ENCODE data around the gene AXIN2.
A peak's percentile ranks its signal among the peaks of the same experiment; 100 is the strongest.
"Not testable (repeated sequence)": the region's sequence is repeated elsewhere in the genome, so short reads cannot be mapped to it uniquely, and the experiment has no call there.

AXIN2 gene

GRCh38 chr17:65518256-65518655 lies 43.2 kb downstream of the AXIN2 start:
- WGBS, 2 experiments: 98% methylated on average over 2 of the region's 2 CpGs

GRCh38 chr17:65515959-65516948 lies 45.2 kb downstream of the AXIN2 start:
- H3K27me3 ChIP-seq (ENCODE audit: control insufficient read depth, insufficient read depth, low read length, poor library complexity, severe bottlenecking): no peaks in the 10 kb centered on the region
- H3K9me3 ChIP-seq (ENCODE audit: control insufficient read depth, low read length): no peaks in the 10 kb centered on the region
- peak overlapping the region; percentile 70 for H3K27ac ChIP-seq (ENCODE audit: insufficient read depth, low read depth, low read length, poor library complexity, severe bottlenecking)
- 28 to 30% methylated on average over 17 of the region's 17 CpGs for WGBS, 2 experiments
- H3K36me3 ChIP-seq (ENCODE audit: control insufficient read depth, insufficient read depth, low read length): no peaks in the 10 kb centered on the region
- H3K4me3 ChIP-seq (ENCODE audit: insufficient read depth, low read depth, low read length): no peak overlapping the region
- peaks cover 18% of the 10 kb centered on the region for H3K4me1 ChIP-seq (ENCODE audit: control insufficient read depth, insufficient read depth, low read length)

More at GRCh38 chr17:65518256-65518655, 43.2 kb downstream of the AXIN2 start:
- H3K36me3 ChIP-seq (ENCODE audit: control insufficient read depth, insufficient read depth, low read length): no peaks in the 10 kb centered on the region
- no peaks in the 10 kb centered on the region for H3K27me3 ChIP-seq (ENCODE audit: control insufficient read depth, insufficient read depth, low read length, poor library complexity, severe bottlenecking)
- peaks cover 25% of the 10 kb centered on the region for H3K4me1 ChIP-seq (ENCODE audit: control insufficient read depth, insufficient read depth, low read length)
- H3K27ac ChIP-seq (ENCODE audit: insufficient read depth, low read depth, low read length, poor library complexity, severe bottlenecking): no peak overlapping the region
- no peaks in the 10 kb centered on the region for H3K9me3 ChIP-seq (ENCODE audit: control insufficient read depth, low read length)
- H3K4me3 ChIP-seq (ENCODE audit: insufficient read depth, low read depth, low read length): no peak overlapping the region

- WGBS, 2 experiments: 64 to 67% methylated on average over 5 to 6 of the region's 6 CpGs
- no peak overlapping the region for H3K4me3 ChIP-seq (ENCODE audit: insufficient read depth, low read depth, low read length)
- no peaks in the 10 kb centered on the region for H3K27me3 ChIP-seq (ENCODE audit: control insufficient read depth, insufficient read depth, low read length, poor library complexity, severe bottlenecking)
- peaks cover 18% of the 10 kb centered on the region for H3K4me1 ChIP-seq (ENCODE audit: control insufficient read depth, insufficient read depth, low read length)
- H3K36me3 ChIP-seq (ENCODE audit: control insufficient read depth, insufficient read depth, low read length): no peaks in the 10 kb centered on the region
- H3K9me3 ChIP-seq (ENCODE audit: control insufficient read depth, low read length): no peaks in the 10 kb centered on the region
- H3K27ac ChIP-seq (ENCODE audit: insufficient read depth, low read depth, low read length, poor library complexity, severe bottlenecking): peak overlapping the region; percentile 70
Observed at GRCh38 chr17:65515512-65515911, 45.9 kb downstream of the AXIN2 start.

- H3K4me1 ChIP-seq (ENCODE audit: control insufficient read depth, insufficient read depth, low read length): peaks cover 18% of the 10 kb centered on the region
- H3K9me3 ChIP-seq (ENCODE audit: control insufficient read depth, low read length): no peaks in the 10 kb centered on the region
- WGBS, 2 experiments: 93 to 94% methylated on average over 5 of the region's 5 CpGs
- H3K4me3 ChIP-seq (ENCODE audit: insufficient read depth, low read depth, low read length): no peak overlapping the region
- H3K27ac ChIP-seq (ENCODE audit: insufficient read depth, low read depth, low read length, poor library complexity, severe bottlenecking): no peak overlapping the region
- H3K27me3 ChIP-seq (ENCODE audit: control insufficient read depth, insufficient read depth, low read length, poor library complexity, severe bottlenecking): no peaks in the 10 kb centered on the region
- no peaks in the 10 kb centered on the region for H3K36me3 ChIP-seq (ENCODE audit: control insufficient read depth, insufficient read depth, low read length)
Observed at GRCh38 chr17:65514541-65514940, 46.9 kb downstream of the AXIN2 start.

GRCh38 chr17:65514082-65514481 lies 47.4 kb downstream of the AXIN2 start:
- Histone ChIP-seq H3K4me3 (ENCODE audit: insufficient read depth, low read depth, low read length) (no peak overlapping the region), H3K27ac (ENCODE audit: insufficient read depth, low read depth, low read length, poor library complexity, severe bottlenecking) (no peak overlapping the region), H3K9me3 (ENCODE audit: control insufficient read depth, low read length) (no peaks in the 10 kb centered on the region), H3K4me1 (ENCODE audit: control insufficient read depth, insufficient read depth, low read length) (peaks cover 18% of the 10 kb centered on the region), H3K27me3 (ENCODE audit: control insufficient read depth, insufficient read depth, low read length, poor library complexity, severe bottlenecking) (no peaks in the 10 kb centered on the region), H3K36me3 (ENCODE audit: control insufficient read depth, insufficient read depth, low read length) (no peaks in the 10 kb centered on the region)
- 92 to 95% methylated on average over 8 of the region's 8 CpGs for WGBS, 2 experiments

GRCh38 chr17:65511316-65511715 lies 50.1 kb downstream of the AXIN2 start:
- Histone ChIP-seq H3K36me3 (ENCODE audit: control insufficient read depth, insufficient read depth, low read length) (no peaks in the 10 kb centered on the region), H3K4me3 (ENCODE audit: insufficient read depth, low read depth, low read length) (no peak overlapping the region), H3K9me3 (ENCODE audit: control insufficient read depth, low read length) (no peaks in the 10 kb centered on the region), H3K27me3 (ENCODE audit: control insufficient read depth, insufficient read depth, low read length, poor library complexity, severe bottlenecking) (no peaks in the 10 kb centered on the region), H3K27ac (ENCODE audit: insufficient read depth, low read depth, low read length, poor library complexity, severe bottlenecking) (no peak overlapping the region), H3K4me1 (ENCODE audit: control insufficient read depth, insufficient read depth, low read length) (peaks cover 12% of the 10 kb centered on the region)
- WGBS, 2 experiments: 86 to 95% methylated on average over 3 of the region's 3 CpGs

GRCh38 chr17:65509032-65509431 lies 52.4 kb downstream of the AXIN2 start:
- Histone ChIP-seq H3K36me3 (ENCODE audit: control insufficient read depth, insufficient read depth, low read length) (no peaks in the 10 kb centered on the region), H3K4me3 (ENCODE audit: insufficient read depth, low read depth, low read length) (no peak overlapping the region), H3K9me3 (ENCODE audit: control insufficient read depth, low read length) (no peaks in the 10 kb centered on the region), H3K27me3 (ENCODE audit: control insufficient read depth, insufficient read depth, low read length, poor library complexity, severe bottlenecking) (no peaks in the 10 kb centered on the region), H3K27ac (ENCODE audit: insufficient read depth, low read depth, low read length, poor library complexity, severe bottlenecking) (no peak overlapping the region), H3K4me1 (ENCODE audit: control insufficient read depth, insufficient read depth, low read length) (peaks cover 2% of the 10 kb centered on the region)
- 68 to 72% methylated on average over 2 of the region's 2 CpGs for WGBS, 2 experiments

GRCh38 chr17:65504673-65505072 lies 56.8 kb downstream of the AXIN2 start:
- H3K36me3 ChIP-seq (ENCODE audit: control insufficient read depth, insufficient read depth, low read length); H3K9me3 ChIP-seq (ENCODE audit: control insufficient read depth, low read length); H3K4me1 ChIP-seq (ENCODE audit: control insufficient read depth, insufficient read depth, low read length); H3K4me3 ChIP-seq (ENCODE audit: insufficient read depth, low read depth, low read length); H3K27ac ChIP-seq (ENCODE audit: insufficient read depth, low read depth, low read length, poor library complexity, severe bottlenecking); H3K27me3 ChIP-seq (ENCODE audit: control insufficient read depth, insufficient read depth, low read length, poor library complexity, severe bottlenecking): not testable (repeated sequence)
- WGBS, 2 experiments: 82 to 83% methylated on average over 6 of the region's 6 CpGs

- 80 to 82% methylated on average over 9 of the region's 9 CpGs for whole genome bisulfite sequencing, 2 experiments
- H3K27ac ChIP-seq (ENCODE audit: insufficient read depth, low read depth, low read length, poor library complexity, severe bottlenecking): no peak overlapping the region
Observed at GRCh38 chr17:65504141-65504540, 57.3 kb downstream of the AXIN2 start.

GRCh38 chr17:65503557-65503956 lies 57.9 kb downstream of the AXIN2 start:
- 90 to 93% methylated on average over 9 of the region's 9 CpGs for WGBS, 2 experiments
- H3K4me3 ChIP-seq (ENCODE audit: insufficient read depth, low read depth, low read length): no peak overlapping the region

More at GRCh38 chr17:65504141-65504540, 57.3 kb downstream of the AXIN2 start:
- Histone ChIP-seq H3K27me3 (ENCODE audit: control insufficient read depth, insufficient read depth, low read length, poor library complexity, severe bottlenecking) (no peaks in the 10 kb centered on the region), H3K4me3 (ENCODE audit: insufficient read depth, low read depth, low read length) (no peak overlapping the region), H3K9me3 (ENCODE audit: control insufficient read depth, low read length) (no peaks in the 10 kb centered on the region), H3K36me3 (ENCODE audit: control insufficient read depth, insufficient read depth, low read length) (no peaks in the 10 kb centered on the region), H3K4me1 (ENCODE audit: control insufficient read depth, insufficient read depth, low read length) (peaks cover 6% of the 10 kb centered on the region)

More at GRCh38 chr17:65503557-65503956, 57.9 kb downstream of the AXIN2 start:
- Histone ChIP-seq H3K9me3 (ENCODE audit: control insufficient read depth, low read length) (no peaks in the 10 kb centered on the region), H3K4me1 (ENCODE audit: control insufficient read depth, insufficient read depth, low read length) (peaks cover 6% of the 10 kb centered on the region), H3K36me3 (ENCODE audit: control insufficient read depth, insufficient read depth, low read length) (no peaks in the 10 kb centered on the region), H3K27ac (ENCODE audit: insufficient read depth, low read depth, low read length, poor library complexity, severe bottlenecking) (no peak overlapping the region), H3K27me3 (ENCODE audit: control insufficient read depth, insufficient read depth, low read length, poor library complexity, severe bottlenecking) (no peaks in the 10 kb centered on the region)
